NCI-H524 treated with DMSO at 0.1 percent for 48 hours (cell line): Measurements from ENCODE around the gene RHOC.

ENCODE experiments used
- DNase-seq: peaks from one replicate; lab custom pipeline; 2025; lab: John Stamatoyannopoulos, UW

RHOC gene

DNA sequence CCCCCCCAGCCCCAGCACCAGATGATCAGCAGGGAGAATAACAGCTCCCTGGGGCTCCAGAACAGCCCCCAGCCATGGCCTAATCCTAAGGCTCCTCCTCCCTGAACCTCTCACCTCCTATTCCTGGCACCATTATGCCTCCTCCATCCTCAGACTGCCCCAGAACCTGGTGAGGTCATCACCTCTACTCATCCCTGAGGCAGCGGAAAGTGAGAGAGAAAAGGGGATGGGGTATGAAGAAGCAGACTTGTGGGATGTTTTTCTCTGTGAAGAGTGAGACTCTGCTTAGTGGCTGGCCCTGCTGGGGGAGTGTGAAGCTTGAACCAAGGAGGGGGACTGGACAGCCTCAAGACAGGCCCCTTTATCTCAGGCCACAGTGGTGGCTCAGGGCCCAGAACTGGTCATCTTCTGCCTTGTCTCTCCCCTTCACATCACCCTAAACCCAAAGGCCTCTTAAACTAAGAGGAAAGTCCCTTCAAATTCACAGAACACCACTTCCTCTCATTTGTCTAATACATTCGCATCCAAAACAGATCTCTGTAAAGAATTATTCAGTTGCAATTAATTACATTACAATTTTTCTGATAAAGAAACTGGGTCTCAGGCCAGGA, 10.4 kb upstream of the RHOC start:
- DNase-seq: no peak

DNA sequence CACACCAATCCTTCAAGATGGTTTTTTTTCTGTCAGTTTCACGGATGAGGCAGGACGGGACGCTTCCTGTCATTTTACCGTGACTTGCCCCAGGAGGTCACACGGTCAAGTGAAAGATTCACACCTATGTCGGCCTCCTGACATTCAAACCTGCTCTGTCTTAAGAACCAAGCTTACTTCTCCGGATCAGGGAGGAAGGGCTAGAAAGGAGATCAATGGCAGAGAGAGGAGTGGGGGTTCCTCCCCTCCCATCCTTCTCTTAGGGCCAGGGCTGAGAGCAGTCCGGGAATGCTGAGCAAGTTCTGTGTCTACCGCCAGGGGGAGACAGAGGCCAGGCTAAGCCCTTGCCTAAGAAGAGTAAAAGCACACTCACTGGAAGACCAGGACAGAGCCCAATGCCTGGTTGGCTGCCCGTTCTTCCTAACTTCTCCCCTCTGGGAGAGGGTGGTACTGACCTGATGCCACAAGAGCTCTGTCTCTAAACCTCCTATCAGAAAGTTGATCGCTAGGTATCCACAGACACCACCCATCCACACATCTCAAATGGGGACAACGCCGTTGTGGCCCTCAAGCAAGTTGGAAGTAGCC, 9.3 kb upstream of the RHOC start:
- DNase-seq: peak; percentile 61

- DNase-seq: no peak
These were observed 8.5 kb upstream of the RHOC start, which contains the start of gene PPM1J for GRCh38 chr1:112715264-112716053. Gene PPM1J (minus strand): TSS chr1:112715332. CDS start chr1:112715301, 31 bp downstream.

DNA sequence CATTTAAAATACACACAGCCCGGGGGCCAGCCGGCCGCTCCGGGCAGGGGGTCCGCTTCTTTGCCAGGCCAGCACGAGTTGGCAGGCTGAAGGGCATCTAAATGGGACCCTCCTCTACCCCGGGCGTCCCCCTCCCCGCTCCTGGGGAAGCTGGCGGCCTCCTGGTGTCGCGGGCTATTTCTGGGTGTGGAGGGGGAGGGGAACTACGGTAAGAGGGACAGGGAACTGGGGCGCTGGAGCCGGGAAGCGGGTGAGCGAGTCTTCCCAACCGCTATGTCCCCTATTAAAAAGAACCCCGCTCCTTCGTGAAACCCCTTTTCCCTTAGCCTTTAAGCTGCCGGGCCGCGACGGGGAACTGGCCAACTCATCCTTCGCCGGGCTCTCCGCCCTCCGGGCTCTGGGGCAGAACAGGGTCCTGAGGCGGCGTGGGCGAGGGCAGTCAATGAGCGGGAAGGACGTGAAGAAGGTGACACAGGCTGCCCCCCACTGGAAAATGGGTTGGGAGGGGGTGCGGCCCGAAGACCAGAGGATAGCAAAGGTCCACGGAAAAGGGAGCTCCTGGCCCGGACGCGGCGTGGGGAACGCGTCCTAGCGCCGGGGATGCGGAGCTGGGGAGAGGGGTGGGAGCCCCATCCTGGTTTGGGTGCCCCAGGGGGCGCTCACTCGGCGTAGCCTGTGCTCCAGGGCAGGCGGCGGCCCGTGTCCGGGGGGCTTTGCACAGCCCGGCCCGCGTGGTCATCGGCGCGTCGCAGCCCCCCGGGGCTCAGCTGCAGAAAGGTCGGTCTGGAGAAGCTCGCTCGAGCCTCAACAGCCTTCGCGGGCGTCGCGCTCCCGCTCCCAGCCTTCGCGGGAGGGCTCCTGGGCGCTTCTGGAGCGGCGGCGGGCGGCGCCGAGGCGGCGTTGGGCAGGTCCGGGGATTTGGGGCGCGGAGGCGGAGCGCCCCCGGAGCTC, 7.7 kb upstream of the RHOC start:
- no peak for DNase-seq

DNA sequence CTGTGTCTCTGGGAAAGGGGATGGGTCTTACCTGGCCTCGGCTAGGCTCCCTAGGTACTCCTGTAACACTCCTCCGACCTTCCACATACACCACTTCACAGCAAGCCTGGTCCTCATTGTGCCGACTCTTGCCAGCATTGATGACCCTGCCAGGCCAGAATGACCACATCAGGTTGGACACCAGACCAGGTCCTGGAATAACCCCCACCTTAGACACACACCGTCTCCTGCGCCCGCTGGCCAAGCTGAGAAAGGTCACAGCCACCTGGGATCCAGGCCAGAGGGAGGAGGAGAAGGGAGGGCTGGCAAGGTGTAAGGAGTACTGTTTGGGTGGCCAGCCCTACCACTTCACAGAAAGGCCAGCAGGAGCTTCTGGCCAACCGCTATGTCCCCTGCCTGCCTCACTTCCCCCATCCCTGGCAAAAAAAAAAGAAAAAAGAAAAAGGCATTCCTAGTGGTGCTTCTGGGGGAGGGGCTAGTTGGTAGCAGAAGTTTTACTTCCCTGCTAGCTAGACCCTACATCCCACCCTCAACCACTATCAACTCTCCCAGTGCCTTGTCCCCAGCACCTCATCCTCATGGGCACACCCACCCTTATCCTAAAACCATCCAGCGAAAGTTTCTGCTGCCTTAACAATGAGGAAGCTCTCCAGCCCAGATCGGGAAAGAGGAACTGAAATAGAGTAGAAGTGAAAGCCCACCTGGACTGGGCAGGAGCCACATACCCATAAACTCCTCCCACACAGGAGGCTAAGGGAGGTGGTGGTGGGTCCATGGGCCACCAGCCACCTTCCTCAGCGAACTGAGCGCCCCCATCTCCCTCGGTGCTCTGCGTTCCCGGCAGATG, 6.8 kb upstream of the RHOC start:
- DNase-seq: no peak

- DNase-seq: no peak
These were observed 5.8 kb upstream of the RHOC start for GRCh38 chr1:112712701-112713128.

DNA sequence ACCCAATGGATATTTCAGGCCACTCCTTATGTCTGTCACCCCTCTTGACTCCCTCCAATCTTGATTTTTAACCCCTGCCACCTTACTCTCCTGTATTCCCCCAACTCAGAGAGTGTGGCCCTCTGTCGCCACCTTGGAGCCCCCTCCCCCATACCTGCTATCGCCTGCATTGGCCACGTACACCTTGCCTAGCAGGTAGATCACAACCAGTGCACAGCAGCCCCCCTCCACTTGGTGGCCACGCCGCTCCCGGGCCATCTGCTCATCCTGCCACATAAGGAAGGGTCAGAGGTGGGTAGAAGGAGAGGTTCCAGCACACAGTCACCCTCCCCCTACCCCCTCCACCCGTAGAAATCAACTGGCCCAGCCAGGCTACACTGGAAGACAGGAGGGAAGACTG, 5.3 kb upstream of the RHOC start:
- DNase-seq: no peak

DNA sequence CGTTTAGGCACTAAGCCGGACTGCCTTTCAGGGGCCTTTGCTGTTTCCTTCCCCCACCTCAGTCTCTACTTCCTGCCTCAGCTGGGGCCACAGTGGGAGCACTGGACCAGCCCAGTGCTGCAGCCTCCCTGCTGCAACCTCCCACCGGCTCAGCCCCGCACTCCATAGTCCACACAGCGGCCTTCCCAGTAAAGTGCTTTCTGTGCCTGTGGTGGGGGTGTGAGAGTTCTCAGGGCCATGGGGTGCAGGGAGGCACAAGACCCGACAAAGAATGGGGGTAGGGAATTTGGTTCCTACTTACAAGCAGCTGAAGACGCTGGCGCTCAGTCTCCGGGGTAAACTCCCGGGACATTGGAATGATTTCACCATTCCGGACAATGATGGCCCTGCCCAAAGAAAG, 4.7 kb upstream of the RHOC start:
- no peak for DNase-seq

GRCh38 chr1:112711041-112711440, 4.1 kb upstream of the RHOC start:
- DNase-seq: no peak

DNA sequence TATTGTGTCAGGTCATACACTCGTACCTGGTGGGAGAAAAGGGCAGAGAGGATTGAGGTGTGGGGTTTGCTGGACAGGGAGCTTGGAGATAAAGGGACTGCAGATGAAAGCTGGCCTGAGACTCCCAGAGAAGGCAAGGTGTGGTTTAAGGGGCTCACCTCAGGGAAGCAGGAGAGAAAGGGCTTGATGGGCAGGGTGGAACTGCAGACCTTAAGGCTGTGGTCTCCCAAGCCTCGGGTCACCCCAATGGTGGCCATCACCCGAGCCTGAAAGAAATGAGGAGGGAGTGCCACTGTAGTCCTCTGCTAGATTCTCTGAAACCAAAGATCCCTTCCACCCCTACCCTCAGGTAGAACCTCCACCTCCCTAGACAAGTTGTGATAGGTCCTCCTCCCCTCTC, 3.7 kb upstream of the RHOC start:
- no peak for DNase-seq

- DNase-seq: no peak
These were observed 3.2 kb upstream of the RHOC start for GRCh38 chr1:112710159-112710558.

DNA sequence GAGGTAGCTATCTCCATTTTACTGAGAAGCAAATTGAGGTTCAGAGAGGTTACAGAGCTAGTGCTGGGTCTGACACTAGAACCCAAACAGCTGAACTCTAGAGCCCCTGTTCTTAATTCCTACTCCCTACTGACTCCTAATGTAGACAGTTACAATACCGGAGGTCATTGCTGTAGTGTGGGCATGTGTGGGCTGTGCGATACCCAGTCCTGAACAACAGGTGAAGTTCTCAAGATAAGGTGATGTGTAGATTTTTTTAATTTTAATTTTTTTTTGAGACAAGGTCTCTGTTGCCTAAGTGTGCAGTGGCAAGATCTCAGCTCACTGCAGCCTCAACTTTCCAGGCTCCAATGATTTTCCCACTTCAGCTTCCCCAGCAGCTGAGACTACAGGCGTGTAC, 1.6 kb upstream of the RHOC start:
- DNase-seq: no peak

GRCh38 chr1:112708002-112708448, 1.1 kb upstream of the RHOC start:
- DNase-seq: no peak

GRCh38 chr1:112707221-112708001, 484 bp upstream of the RHOC start:
- no peak for DNase-seq

DNA sequence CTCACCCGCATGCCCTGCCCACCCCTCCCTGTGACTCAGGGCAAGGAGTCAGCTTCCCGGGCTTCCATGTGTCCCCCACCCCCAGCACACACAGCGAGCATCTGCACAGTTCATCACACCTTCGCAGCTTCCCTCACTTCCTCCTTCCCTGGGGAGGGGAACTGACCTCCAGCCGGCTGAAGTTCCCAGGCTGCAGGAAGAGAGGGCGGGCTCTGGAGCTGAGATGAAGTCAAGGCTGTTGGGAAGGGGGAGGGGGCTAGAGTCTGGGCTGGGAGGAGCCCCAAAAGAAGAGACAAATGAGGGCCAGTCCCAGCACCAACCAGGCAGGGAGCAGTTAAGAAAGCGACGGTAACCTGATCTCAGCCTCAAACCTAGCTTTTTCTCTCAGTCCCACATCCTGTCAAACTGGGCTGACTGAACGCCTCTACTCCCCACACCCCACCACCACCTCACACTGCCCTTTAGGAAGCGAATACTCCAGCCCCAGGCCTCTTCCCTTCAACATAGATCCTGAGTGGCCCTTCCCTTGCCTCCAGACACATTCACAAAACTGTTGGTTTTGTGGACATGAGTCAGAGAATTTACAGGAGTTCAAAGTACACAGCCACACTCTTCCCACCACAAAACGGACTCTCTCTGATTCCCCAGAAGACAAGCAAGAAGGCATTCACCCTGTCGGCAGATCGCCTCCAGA, 1.8 kb downstream of the RHOC start:
- no peak for DNase-seq

- no peak for DNase-seq
These were observed 2.5 kb downstream of the RHOC start for GRCh38 chr1:112704391-112704933.

- DNase-seq: no peak
These were observed 3.2 kb downstream of the RHOC start for GRCh38 chr1:112703706-112704105.

DNA sequence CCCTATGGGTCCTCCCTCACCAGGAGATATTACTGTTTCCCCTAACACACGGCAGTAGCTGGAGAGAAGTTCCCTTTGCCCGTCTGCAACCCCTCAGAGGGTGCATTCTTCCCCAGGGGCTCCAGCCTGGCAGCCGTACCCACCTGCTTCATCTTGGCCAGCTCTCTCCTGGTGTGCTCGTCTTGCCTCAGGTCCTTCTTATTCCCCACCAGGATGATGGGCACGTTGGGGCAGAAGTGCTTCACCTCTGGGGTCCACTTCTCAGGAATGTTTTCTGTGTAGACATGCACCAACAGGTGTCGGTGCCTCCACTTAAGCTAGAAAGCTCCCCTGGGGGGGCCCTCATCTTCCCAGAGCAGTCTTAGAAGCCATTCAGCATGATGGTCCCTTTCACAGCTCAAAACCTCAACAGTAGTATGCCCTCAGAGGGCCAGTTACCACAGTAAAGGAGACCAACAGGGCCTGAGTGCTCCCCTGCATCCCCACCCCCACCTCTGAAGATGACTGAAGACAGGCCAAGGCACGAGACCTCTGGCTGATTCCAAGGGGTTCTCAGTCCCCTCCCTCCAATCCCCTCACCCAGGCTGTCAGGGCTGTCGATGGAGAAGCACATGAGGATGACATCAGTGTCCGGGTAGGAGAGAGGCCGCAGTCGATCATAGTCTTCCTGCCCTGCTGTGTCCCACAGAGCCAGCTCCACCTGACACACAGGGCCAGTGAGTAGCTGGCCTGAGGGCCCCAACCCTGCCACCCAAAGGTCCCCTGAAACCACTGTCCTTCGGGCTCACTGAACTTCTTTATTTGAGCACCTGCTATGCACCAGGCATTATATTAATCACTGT, 4.3 kb downstream of the RHOC start:
- no peak for DNase-seq

GRCh38 chr1:112702067-112702395, 4.9 kb downstream of the RHOC start:
- no peak for DNase-seq
